Thyroid gland (tissue), 4 donors: ENCODE results near the gene CDHR3.

Experiments
- POLR2A ChIP-seq, 2 donors: fragments of 450-650 bp; IDR thresholded peaks; one replicate each; pipeline ENCODE4 v1.6.1; 2017; ENCODE audit warnings: antibody characterized with exemption in 2 of 2, mild to moderate bottlenecking in 2 of 2, moderate library complexity in 1 of 2
- TF ChIP-seq, protein P1 (sequence below), 6 experiments: fragments of 200-600 bp in 3 of 6; fragments of 450-650 bp in 3 of 6; sonication (generic) in 3 of 6; IDR thresholded peaks; one replicate each; pipeline ENCODE4 v1.5.1; 2016 to 2019; ENCODE audit warnings: antibody characterized with exemption in 6 of 6, mild to moderate bottlenecking in 2 of 6, inconsistent platforms in 1 of 6, moderate library complexity in 1 of 6

DNA sequence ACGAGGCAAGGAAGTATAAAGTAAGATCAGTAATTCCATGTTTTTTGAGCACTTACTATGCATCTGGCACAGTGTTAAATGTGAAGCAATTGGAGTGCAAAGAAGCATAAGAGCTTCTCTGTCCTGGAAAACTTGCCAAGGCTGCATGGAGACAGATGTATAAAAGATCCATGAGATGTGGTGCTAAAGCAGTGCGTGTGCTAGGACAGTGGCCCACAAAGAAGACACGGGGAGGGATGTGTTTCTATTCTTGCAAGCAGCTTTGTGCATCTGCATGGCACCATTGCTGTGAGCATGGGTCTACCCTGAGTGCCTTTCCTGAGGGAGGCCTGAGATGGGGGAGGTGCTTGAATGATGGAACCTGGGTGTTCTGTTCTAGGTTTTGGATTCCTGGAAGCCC lies 5.1 kb upstream of the CDHR3 start:
- no peak for TF ChIP-seq POLR2A (IDR thresholded peaks at IDR 0.05)
- TF ChIP-seq, protein P1, sequence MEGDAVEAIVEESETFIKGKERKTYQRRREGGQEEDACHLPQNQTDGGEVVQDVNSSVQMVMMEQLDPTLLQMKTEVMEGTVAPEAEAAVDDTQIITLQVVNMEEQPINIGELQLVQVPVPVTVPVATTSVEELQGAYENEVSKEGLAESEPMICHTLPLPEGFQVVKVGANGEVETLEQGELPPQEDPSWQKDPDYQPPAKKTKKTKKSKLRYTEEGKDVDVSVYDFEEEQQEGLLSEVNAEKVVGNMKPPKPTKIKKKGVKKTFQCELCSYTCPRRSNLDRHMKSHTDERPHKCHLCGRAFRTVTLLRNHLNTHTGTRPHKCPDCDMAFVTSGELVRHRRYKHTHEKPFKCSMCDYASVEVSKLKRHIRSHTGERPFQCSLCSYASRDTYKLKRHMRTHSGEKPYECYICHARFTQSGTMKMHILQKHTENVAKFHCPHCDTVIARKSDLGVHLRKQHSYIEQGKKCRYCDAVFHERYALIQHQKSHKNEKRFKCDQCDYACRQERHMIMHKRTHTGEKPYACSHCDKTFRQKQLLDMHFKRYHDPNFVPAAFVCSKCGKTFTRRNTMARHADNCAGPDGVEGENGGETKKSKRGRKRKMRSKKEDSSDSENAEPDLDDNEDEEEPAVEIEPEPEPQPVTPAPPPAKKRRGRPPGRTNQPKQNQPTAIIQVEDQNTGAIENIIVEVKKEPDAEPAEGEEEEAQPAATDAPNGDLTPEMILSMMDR (IDR thresholded peaks at IDR 0.05): no peak
